Uterus (tissue), 2 donors: ENCODE results near the gene IL23R.

Experiments used
- CTCF ChIP-seq, 4 experiments: fragments of 200-600 bp in 2 of 4; fragments of 450-650 bp in 2 of 4; sonication (generic) in 2 of 4; IDR thresholded peaks; one replicate each; pipeline ENCODE4 v1.5.1; 2016 to 2019; ENCODE audit warnings: antibody characterized with exemption in 4 of 4, mild to moderate bottlenecking in 2 of 4, moderate library complexity in 1 of 4
- POLR2A ChIP-seq, 2 donors: fragments of 450-650 bp; IDR thresholded peaks; one replicate each; pipeline ENCODE4 v1.6.1; 2016; ENCODE audit warnings: antibody characterized with exemption in 2 of 2, mild to moderate bottlenecking in 1 of 2, moderate library complexity in 1 of 2

DNA sequence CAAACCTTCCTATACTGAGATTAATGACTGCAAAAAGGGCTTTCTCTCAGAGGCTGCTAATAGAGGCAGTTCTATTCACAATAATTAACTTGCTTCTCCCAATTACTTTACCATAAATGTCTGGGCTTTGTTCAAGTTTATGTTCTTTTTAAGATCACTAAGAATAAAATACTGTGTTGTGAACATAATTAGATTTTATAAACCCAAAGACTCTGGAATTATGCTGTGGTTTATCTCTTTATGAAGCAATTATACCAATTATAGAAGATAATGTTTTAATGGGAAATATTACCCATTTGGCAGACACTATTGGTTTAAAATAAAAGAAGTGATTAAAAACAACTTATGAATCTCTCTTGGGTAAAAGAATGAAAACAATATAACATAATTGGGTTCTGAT, 97.9 kb downstream of the IL23R start:
- TF ChIP-seq CTCF (IDR thresholded peaks at IDR 0.05) = no peak
- no peak for TF ChIP-seq POLR2A (IDR thresholded peaks at IDR 0.05)
